ENCODE results near the gene UMAD1.

UMAD1 gene

GRCh38 chr7:7732621-7733281 is 92.2 kb downstream of the UMAD1 start:
- peak; percentile 69 for DNase-seq

GRCh38 chr7:7736671-7737070 is 96.1 kb downstream of the UMAD1 start:
- peak; percentile 51 for DNase-seq

GRCh38 chr7:7737674-7738073 is 97.1 kb downstream of the UMAD1 start:
- DNase-seq = no peak

GRCh38 chr7:7738177-7738576 is 97.6 kb downstream of the UMAD1 start:
- DNase-seq = peak; percentile 31

GRCh38 chr7:7738622-7739021 is 98.1 kb downstream of the UMAD1 start:
- no peak for DNase-seq

GRCh38 chr7:7739204-7740036 is 98.9 kb downstream of the UMAD1 start:
- no peak for DNase-seq

- DNase-seq = no peak
These were observed 99.4 kb downstream of the UMAD1 start for GRCh38 chr7:7740037-7740355.

GRCh38 chr7:7742223-7742622 is 101.7 kb downstream of the UMAD1 start:
- peak; percentile 15 for DNase-seq

- DNase-seq = no peak
These were observed 104.7 kb downstream of the UMAD1 start for GRCh38 chr7:7745258-7745657.

- DNase-seq = no peak
These were observed 105.4 kb downstream of the UMAD1 start for GRCh38 chr7:7745966-7746365.

GRCh38 chr7:7746458-7746857 is 105.9 kb downstream of the UMAD1 start:
- no peak for DNase-seq

GRCh38 chr7:7750571-7751242 is 110.2 kb downstream of the UMAD1 start:
- no peak for DNase-seq

GRCh38 chr7:7751243-7752092 is 110.9 kb downstream of the UMAD1 start:
- no peak for DNase-seq

GRCh38 chr7:7756577-7756976 is 116.0 kb downstream of the UMAD1 start:
- no peak for DNase-seq

- DNase-seq = no peak
These were observed 117.0 kb downstream of the UMAD1 start for GRCh38 chr7:7757576-7757975.

GRCh38 chr7:7761340-7761973 is 120.9 kb downstream of the UMAD1 start:
- DNase-seq = peak; percentile 81

- peak; percentile 15 for DNase-seq
These were observed 121.6 kb downstream of the UMAD1 start for GRCh38 chr7:7761974-7762779.

- peak; percentile 18 for DNase-seq
These were observed 124.2 kb downstream of the UMAD1 start for GRCh38 chr7:7764520-7765396.

GRCh38 chr7:7765422-7765821 is 124.9 kb downstream of the UMAD1 start:
- no peak for DNase-seq

GRCh38 chr7:7766671-7767070 is 126.1 kb downstream of the UMAD1 start:
- DNase-seq = no peak

Data from NCI-H446 treated with DMSO at 0.1 percent for 48 hours (cell line).